Testis (tissue), 3 donors: ENCODE results near the gene LARGE1. TPM values are rescaled to one million over a fixed set of nuclear protein-coding genes. Genes with fewer than 3 reads are reported as not detected.

Experiments used
- DNase-seq: peaks from one replicate; pipeline ENCODE4 v3.0.0-alpha.2; 2019
- H3K27ac ChIP-seq, 2 donors: fragments of 200-600 bp; sonication (generic); one replicate each; pipeline ENCODE4 v1.5.1; 2019
- H3K27me3 ChIP-seq: fragments of 200-600 bp; sonication (generic); one replicate; pipeline ENCODE4 v1.5.1; 2019
- H3K36me3 ChIP-seq: fragments of 200-600 bp; sonication (generic); one replicate; pipeline ENCODE4 v1.5.1; 2017; ENCODE audit warnings: low read depth; ENCODE audit errors: missing control alignments
- H3K4me1 ChIP-seq: fragments of 200-600 bp; sonication (generic); one replicate; pipeline ENCODE4 v1.5.1; 2019
- H3K4me3 ChIP-seq, 2 donors: fragments of 200-600 bp; sonication (generic); one replicate each; pipeline ENCODE4 v1.5.1; 2017 to 2019
- H3K9me3 ChIP-seq: fragments of 200-600 bp; sonication (generic); one replicate; pipeline ENCODE4 v1.5.1; 2017
- CTCF ChIP-seq, 3 experiments: fragments of 450-650 bp in 2 of 3; fragments of 200-600 bp in 1 of 3; sonication (generic) in 1 of 3; IDR thresholded peaks; one replicate each; pipeline ENCODE4 v1.5.1; 2016 to 2019; ENCODE audit warnings: antibody characterized with exemption in 3 of 3, mild to moderate bottlenecking in 2 of 3, moderate library complexity in 1 of 3
- POLR2A ChIP-seq: fragments of 450-650 bp; IDR thresholded peaks from one replicate; pipeline ENCODE4 v1.6.1; 2017; ENCODE audit warnings: antibody characterized with exemption, mild to moderate bottlenecking, moderate library complexity
- WGBS, 2 donors: methylation state at CpG; one replicate each; pipeline ENCODE4 v1.1.5; 2018; 5-methylcytosine and 5-hydroxymethylcytosine counted together
- intact Hi-C: fragments of 100-400 bp; cut with DNase I; formaldehyde crosslinking; loops from one replicate; pipeline ENCODE4 v1.15.1; 2023; ENCODE audit warnings: low total_unique reads
- polyA plus RNA-seq: library from polyadenylated mRNA; stranded (reverse); fragments of 350-450 nt; fragmentation: Illumina TruSeq; extraction: RNeasy Lipid Tissue Mini Kit (QIAGEN cat#74804); gene quantifications from one replicate; pipeline ENCODE4 v1.2.3, GENCODE V29; 2014; ENCODE audit warnings: low read depth, low replicate concordance; ENCODE audit not compliant: insufficient read depth
- total RNA-seq, 2 donors: library from RNA; depleted of rRNA; stranded (reverse); fragments of >200 nt; gene quantifications; one replicate each; pipeline ENCODE4 v1.2.3, GENCODE V29; 2016

LARGE1 gene
- total and polyA plus RNA-seq, 3 donors from 2014 or later = 19.5 to 27.3 (median 21.8) TPM

- no peak for DNase-seq
- no peaks in the 10 kb centered on the region for H3K9me3 ChIP-seq
- intact Hi-C loops = no loop called here
- H3K4me1 ChIP-seq = no peaks in the 10 kb centered on the region
- H3K4me3 ChIP-seq = no peak overlapping the region
- H3K36me3 ChIP-seq = peaks cover 3% of the 10 kb centered on the region
- H3K27me3 ChIP-seq = no peaks in the 10 kb centered on the region
- TF ChIP-seq CTCF (IDR thresholded peaks at IDR 0.05) = no peak
- TF ChIP-seq POLR2A = no peak
- 85 to 93% methylated on average over 7 of the region's 7 CpGs for whole genome bisulfite sequencing, 2 donors
- no peak overlapping the region for H3K27ac ChIP-seq
Observed at GRCh38 chr22:33691057-33691630, 229.1 kb downstream of the LARGE1 start.

- H3K27ac ChIP-seq = no peak overlapping the region
- no peak for DNase-seq
- 91 to 95% methylated on average over 2 of the region's 2 CpGs for WGBS, 2 donors
- H3K27me3 ChIP-seq = no peaks in the 10 kb centered on the region
- intact Hi-C loops = no loop called here
- no peaks in the 10 kb centered on the region for H3K9me3 ChIP-seq
- no peak overlapping the region for H3K4me3 ChIP-seq
- H3K36me3 ChIP-seq = peaks cover 3% of the 10 kb centered on the region
- TF ChIP-seq CTCF (IDR thresholded peaks at IDR 0.05) (no peak), POLR2A (no peak)
- H3K4me1 ChIP-seq = no peaks in the 10 kb centered on the region
Observed at GRCh38 chr22:33688903-33689302, 231.4 kb downstream of the LARGE1 start.

GRCh38 chr22:33687464-33687863, 232.8 kb downstream of the LARGE1 start:
- no peak overlapping the region for H3K27ac ChIP-seq
- intact Hi-C loops = no loop called here
- 92 to 95% methylated on average over 10 of the region's 10 CpGs for WGBS, 2 donors
- H3K4me1 ChIP-seq = no peaks in the 10 kb centered on the region
- H3K9me3 ChIP-seq = no peaks in the 10 kb centered on the region
- no peaks in the 10 kb centered on the region for H3K27me3 ChIP-seq
- H3K4me3 ChIP-seq = no peak overlapping the region
- TF ChIP-seq CTCF (IDR thresholded peaks at IDR 0.05) (no peak), POLR2A (no peak)
- H3K36me3 ChIP-seq = peaks cover 3% of the 10 kb centered on the region
- DNase-seq = no peak

- Histone ChIP-seq H3K4me1 (no peaks in the 10 kb centered on the region), H3K9me3 (no peaks in the 10 kb centered on the region), H3K27me3 (no peaks in the 10 kb centered on the region), H3K4me3 (no peak overlapping the region), H3K27ac (no peak overlapping the region), H3K36me3 (no peaks in the 10 kb centered on the region)
- DNase-seq = no peak
- intact Hi-C loops = no loop called here
- 56 to 74% methylated on average over 11 of the region's 11 CpGs for WGBS, 2 donors
- TF ChIP-seq CTCF (IDR thresholded peaks at IDR 0.05) = no peak
- no peak for TF ChIP-seq POLR2A
Observed at GRCh38 chr22:33684087-33684486, 236.2 kb downstream of the LARGE1 start.

GRCh38 chr22:33682927-33683326, 237.3 kb downstream of the LARGE1 start:
- WGBS, 2 donors = 77 to 89% methylated on average over 2 of the region's 2 CpGs
- H3K9me3 ChIP-seq = no peaks in the 10 kb centered on the region
- H3K27ac ChIP-seq = no peak overlapping the region
- H3K4me3 ChIP-seq = no peak overlapping the region
- TF ChIP-seq CTCF (IDR thresholded peaks at IDR 0.05) (no peak), POLR2A (no peak)
- intact Hi-C loops = no loop called here
- no peaks in the 10 kb centered on the region for H3K4me1 ChIP-seq
- DNase-seq = no peak
- H3K36me3 ChIP-seq = no peaks in the 10 kb centered on the region
- no peaks in the 10 kb centered on the region for H3K27me3 ChIP-seq
